ENCODE measurements around the gene NPC1L1.

GRCh38 chr7:44561962-44562621 is 21.0 kb upstream of the NPC1L1 start:
- TF ChIP-seq YY1 (tag by site-specific recombination; IDR thresholded peaks at IDR 0.05) (no peak), BCL11B (tag by site-specific recombination; IDR thresholded peaks at IDR 0.05; ENCODE audit: low read depth) (no peak), ZNF521 (tag by site-specific recombination; IDR thresholded peaks at IDR 0.05) (no peak), ZNF23 (tag by site-specific recombination; IDR thresholded peaks at IDR 0.05; ENCODE audit: borderline replicate concordance) (no peak), ZNF239 (tag by site-specific recombination; IDR thresholded peaks at IDR 0.05) (no peak), ZNF449 (tag by site-specific recombination; IDR thresholded peaks at IDR 0.05) (no peak), GLI2 (tag by site-specific recombination; IDR thresholded peaks at IDR 0.05; ENCODE audit: borderline replicate concordance, low read depth) (no peak), ZNF354C (tag by site-specific recombination; IDR thresholded peaks at IDR 0.05; ENCODE audit: borderline replicate concordance, low read depth) (no peak)
- TF ChIP-seq, protein P1, sequence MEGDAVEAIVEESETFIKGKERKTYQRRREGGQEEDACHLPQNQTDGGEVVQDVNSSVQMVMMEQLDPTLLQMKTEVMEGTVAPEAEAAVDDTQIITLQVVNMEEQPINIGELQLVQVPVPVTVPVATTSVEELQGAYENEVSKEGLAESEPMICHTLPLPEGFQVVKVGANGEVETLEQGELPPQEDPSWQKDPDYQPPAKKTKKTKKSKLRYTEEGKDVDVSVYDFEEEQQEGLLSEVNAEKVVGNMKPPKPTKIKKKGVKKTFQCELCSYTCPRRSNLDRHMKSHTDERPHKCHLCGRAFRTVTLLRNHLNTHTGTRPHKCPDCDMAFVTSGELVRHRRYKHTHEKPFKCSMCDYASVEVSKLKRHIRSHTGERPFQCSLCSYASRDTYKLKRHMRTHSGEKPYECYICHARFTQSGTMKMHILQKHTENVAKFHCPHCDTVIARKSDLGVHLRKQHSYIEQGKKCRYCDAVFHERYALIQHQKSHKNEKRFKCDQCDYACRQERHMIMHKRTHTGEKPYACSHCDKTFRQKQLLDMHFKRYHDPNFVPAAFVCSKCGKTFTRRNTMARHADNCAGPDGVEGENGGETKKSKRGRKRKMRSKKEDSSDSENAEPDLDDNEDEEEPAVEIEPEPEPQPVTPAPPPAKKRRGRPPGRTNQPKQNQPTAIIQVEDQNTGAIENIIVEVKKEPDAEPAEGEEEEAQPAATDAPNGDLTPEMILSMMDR (tag by site-specific recombination; IDR thresholded peaks at IDR 0.05): no peak
- TF ChIP-seq, protein P2, sequence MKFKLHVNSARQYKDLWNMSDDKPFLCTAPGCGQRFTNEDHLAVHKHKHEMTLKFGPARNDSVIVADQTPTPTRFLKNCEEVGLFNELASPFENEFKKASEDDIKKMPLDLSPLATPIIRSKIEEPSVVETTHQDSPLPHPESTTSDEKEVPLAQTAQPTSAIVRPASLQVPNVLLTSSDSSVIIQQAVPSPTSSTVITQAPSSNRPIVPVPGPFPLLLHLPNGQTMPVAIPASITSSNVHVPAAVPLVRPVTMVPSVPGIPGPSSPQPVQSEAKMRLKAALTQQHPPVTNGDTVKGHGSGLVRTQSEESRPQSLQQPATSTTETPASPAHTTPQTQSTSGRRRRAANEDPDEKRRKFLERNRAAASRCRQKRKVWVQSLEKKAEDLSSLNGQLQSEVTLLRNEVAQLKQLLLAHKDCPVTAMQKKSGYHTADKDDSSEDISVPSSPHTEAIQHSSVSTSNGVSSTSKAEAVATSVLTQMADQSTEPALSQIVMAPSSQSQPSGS (tag by site-specific recombination; IDR thresholded peaks at IDR 0.05; ENCODE audit: low read depth): no peak
- TF ChIP-seq, protein P3, sequence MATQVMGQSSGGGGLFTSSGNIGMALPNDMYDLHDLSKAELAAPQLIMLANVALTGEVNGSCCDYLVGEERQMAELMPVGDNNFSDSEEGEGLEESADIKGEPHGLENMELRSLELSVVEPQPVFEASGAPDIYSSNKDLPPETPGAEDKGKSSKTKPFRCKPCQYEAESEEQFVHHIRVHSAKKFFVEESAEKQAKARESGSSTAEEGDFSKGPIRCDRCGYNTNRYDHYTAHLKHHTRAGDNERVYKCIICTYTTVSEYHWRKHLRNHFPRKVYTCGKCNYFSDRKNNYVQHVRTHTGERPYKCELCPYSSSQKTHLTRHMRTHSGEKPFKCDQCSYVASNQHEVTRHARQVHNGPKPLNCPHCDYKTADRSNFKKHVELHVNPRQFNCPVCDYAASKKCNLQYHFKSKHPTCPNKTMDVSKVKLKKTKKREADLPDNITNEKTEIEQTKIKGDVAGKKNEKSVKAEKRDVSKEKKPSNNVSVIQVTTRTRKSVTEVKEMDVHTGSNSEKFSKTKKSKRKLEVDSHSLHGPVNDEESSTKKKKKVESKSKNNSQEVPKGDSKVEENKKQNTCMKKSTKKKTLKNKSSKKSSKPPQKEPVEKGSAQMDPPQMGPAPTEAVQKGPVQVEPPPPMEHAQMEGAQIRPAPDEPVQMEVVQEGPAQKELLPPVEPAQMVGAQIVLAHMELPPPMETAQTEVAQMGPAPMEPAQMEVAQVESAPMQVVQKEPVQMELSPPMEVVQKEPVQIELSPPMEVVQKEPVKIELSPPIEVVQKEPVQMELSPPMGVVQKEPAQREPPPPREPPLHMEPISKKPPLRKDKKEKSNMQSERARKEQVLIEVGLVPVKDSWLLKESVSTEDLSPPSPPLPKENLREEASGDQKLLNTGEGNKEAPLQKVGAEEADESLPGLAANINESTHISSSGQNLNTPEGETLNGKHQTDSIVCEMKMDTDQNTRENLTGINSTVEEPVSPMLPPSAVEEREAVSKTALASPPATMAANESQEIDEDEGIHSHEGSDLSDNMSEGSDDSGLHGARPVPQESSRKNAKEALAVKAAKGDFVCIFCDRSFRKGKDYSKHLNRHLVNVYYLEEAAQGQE (tag by site-specific recombination; IDR thresholded peaks at IDR 0.05): no peak

All from HEK293 (cell line).